ENCODE results near the gene CDC42BPB.

CDC42BPB gene

DNA sequence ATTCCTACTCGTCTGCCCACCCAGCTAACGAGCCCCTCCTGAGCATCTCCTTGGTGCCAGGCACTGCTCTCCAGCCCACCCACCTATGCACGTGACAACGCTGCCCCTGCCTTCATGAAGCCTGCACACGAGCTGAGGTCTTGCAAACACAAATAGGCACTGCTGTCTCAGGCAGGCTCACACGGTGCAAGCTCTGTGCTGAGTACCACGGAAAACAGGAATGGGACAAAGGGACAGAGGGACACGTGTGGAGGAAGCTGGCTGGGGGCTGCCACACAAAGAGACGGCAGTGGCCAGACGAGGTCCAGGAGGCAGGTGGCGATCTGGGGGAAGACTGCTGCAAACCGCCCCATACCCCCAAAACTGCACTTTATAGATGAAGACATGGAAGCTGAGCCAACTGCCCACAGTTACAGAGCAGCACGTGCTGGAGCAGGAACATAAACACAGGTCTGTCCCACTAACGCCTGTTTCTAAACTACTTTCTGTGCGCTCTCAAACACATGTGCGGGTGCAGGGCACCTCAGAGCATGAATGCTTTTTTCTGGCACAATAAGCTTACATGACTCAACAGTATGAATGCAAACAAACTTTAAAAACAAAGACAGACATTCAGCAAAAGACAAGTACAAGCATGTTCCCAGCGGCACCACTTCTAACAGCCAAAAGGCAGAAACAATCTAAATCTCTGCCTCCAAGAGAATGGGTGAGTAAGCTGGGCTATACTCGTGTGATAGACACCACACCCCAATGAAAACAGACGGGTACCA lies 70.4 kb downstream of the CDC42BPB start:
- peak in 7 of 42 donors; percentile 20 to 63 (median 43) for DNase-seq
- intact Hi-C loops (cut with DNase I), result no loop called here

DNA sequence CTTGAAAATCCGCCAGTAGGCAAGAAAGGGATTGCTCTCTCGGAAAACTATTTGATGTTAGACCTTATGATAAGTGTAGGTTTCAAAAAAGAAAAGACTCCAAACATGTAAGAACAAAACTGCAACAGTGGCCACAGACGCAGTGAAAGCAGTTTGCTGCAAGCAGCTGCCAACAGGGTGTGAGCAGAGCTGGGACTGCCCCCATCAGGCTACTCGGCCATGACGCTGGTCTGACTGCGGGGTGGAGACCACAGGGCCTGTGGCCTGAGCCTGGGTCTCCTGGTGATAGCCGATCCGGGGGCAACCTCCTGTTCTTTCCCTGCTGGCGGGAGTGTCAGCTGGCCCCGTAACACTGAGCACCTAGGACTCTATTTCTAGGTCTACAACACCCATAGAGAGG lies 71.7 kb downstream of the CDC42BPB start:
- peak in 35 of 42 donors; percentile 26 to 82 (median 56) for DNase-seq
- intact Hi-C loops (cut with DNase I), result no loop called here

DNA sequence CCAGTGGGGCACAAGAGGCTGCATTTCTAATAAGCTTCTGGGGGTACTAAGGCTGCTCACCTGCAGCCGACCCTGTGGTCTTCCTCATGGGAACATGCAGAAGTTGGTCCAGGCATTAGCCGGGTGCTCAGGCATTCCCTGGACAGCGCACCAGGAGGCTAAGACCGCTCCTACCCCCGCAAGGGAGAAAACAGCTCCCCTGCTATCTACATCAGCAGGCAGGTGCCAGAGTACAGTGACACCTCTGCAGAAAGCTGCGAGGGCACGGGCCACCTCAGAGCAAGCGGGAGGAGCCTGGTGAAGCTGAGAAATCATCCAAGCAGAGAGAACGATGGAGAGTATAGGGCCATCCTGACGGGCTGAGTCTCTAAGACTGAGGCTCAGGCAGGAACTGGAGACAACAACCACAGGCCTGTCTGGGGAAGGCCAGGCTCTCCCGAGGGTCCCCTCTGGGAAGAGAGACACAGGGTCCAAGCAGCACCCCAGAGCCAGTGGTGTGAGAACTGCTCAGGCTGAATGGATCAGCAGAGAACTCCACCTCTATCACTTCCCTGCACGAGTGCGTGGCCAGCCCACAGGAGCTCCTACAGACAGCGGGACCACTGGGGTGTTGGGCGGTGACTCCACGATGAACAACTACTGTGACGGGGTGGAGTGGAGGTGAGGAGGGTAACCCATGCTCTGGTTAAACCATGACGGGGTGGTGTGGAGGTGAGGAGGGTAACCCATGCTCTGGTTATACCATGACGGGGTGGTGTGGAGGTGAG lies 72.8 kb downstream of the CDC42BPB start:
- intact Hi-C loops (cut with DNase I), result no loop called here
- DNase-seq, result no peak

DNA sequence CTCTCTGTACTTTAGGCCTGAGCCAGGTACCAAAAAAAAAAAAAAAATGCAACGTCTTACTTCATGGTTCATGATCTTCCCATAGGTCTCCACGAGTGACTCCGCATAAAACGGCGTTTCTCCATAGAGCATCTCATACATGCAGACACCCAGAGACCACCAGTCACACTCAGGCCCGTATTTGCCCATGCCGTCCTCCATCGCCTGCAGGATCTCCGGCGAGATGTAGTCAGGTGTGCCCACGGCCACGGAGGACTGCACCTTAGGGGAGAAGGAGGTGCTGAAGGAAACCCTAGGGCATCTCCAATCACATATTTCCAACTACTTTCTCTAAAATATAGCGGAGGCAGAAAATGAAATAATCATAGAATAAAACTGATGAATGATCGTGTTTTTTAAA lies 73.9 kb downstream of the CDC42BPB start:
- intact Hi-C loops (cut with DNase I), result no loop called here
- DNase-seq, result no peak

DNA sequence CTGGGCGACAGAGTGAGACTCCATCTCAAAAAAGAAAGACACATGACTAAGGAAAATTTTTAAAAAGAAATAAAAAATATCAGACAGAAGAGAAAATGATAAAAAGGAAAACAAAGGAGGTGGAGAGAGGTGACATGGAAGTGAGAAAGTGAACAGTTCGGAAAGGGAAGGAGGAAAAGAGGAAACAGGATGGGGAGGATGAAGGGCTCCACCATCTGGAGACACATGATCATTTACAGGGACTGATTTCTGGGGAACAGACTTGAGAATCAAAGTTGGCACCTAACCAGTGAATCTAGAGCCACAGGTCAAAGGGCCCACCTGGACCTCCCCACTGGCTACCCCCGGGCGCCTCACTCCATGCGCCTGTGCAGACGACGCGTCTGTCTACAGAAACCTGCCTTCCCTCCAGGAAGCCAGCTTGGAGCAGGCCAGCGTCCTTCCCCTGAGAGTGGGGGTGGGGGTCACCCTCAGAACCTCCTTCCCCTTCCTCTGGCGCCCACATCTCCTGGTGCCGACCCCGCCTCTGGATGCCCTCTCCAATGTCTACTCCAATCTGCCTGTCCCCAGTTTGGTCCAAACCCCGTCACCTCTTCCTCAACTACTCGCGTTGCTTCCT lies 74.4 kb downstream of the CDC42BPB start:
- DNase-seq, result no peak
- intact Hi-C loops (cut with DNase I), result no loop called here

DNA sequence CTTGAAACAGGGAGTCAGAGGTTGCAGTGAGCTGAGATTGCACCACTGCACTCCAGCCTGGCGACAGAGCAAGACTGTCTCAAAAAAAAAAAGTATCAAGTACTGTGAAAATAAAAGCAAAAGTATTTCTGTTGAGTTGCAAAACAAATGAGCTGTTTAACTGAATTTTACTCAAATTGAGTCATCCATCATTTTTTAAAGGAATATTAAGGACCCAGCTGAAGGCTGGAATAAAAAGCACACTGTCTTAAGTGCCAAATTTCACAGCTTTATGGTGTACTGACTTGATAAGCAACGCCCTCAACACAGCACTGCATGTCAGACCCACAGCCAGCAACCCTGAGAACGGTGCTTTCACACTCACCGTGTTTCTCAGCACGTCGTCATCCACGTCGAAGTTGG lies 76.9 kb downstream of the CDC42BPB start:
- intact Hi-C loops (cut with DNase I), result no loop called here
- DNase-seq, result no peak

DNA sequence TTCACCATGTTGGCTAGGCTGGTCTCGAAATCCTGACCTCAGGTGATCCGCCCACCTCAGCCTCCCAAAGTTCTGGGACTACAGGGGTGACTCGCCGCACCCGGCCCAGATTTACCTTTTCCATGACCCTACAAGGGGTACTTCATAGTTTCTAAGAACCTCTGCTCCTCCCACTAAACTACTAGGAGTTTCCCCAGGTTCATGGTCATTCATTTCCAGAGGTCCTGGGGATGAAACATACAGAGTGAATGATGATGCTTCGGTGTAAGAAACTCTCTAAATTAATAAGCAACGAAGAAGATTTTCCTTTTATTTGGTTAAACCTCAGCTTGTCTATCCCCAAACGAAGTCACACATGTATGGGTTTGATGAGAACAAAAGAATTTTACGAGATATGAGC lies 77.9 kb downstream of the CDC42BPB start:
- intact Hi-C loops (cut with DNase I), result no loop called here
- DNase-seq, result no peak

DNA sequence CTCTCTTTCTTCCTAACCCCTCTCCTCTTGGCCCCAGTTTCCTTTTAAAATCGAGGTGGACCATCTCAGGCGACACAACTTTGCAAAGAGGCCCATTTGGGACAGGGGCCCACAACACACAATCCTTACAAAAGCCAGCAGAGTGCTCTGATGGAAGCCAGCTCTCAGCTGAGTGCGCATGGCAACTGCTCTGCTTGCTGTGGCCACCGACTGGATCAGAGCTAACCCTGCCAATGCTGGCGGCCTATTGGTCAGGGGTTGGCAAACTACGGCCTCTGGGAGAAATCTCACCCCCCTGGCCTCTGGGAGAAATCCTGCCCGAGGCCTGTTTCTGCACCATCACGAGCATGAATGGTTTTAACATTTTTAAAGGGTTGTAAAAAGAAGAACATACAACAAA lies 79.9 kb downstream of the CDC42BPB start:
- intact Hi-C loops (cut with DNase I), result no loop called here
- DNase-seq, result peak in 6 of 42 donors; percentile 32 to 58 (median 42)

DNA sequence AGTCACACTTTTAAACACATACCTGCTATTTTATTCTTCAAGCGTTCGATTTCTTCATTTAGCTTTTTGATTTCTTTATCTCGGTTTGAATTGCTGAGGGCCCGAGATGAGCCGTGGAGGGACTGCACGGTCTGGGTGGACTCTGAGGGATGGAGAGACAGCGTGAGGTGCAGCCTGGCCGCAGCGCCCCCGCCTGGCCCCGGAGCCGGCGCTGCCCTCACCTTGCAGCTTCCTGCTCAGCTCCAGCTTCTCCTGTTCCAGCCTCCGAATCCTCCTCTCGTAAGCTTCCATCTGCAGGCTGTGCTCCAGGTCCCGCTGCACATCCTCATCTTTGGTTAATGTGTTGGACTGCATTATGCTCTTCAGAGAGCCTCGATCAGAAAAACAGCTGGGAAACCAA lies 81.7 kb downstream of the CDC42BPB start:
- DNase-seq, result no peak
- intact Hi-C loops (cut with DNase I), result no loop called here

DNA sequence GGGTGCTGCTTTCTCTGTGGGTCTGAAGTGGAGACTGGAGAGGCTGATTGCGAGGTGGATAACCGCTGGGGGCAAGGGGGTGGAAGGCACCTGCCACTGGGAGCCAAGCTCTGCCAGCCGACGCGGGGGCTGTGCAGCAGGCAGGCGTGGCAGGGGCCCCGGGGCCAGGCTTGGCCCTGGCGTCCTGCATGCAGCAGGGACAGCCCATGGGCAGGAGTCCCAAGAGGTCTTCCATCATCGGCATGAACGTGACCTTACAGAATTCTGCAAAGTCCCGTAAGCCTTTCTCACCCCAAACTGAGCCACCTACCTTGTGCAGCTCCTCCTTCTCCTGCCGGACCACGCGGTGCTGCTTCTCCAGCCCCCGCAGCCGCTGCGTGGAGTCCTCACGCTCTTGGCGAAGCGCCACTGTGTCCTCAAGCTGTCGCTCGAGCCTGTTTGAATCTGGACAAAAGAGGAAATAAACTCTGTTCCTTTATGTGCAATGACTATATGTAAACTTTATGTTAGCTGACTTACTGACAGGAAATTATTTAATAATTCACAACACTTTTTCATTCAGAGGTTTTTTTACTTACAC lies 83.6 kb downstream of the CDC42BPB start:
- DNase-seq, result no peak

DNA sequence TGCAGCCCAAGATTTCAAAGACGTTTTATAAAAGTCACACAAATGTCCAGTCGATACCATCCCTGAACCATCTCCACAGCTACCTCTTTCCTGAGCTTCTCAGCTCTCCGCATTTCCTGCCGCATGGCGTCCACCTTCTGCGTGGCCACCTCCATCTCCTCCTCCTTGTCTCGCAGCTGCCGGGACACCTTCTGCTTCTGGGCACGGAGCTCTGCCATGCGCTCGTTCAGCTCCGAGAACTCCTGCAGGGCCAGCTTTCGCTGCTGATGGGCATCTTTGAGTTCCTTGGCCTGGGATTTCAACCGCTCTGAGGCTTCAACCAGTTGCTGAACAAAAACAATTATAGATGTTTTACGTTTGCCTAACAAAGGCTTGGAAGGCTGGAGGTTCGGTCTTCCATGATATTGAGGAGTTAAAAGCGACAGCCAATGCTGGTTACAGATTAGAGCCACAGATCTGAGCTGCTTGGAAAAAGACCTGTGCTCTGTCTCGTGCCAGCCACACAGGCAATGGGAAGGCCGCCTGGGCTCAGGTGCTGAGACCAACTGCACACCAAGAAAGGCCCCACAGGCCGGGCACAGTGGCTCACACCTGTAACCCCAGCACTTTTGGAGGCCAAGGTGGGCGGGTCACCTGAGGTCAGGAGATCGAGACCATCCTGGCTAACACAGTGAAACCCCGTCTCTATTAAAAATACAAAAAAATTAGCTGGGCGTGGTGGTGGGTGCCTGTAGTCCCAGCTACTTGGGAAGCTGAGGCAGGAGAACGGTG lies 85.3 kb downstream of the CDC42BPB start:
- DNase-seq, result no peak
- intact Hi-C loops (cut with DNase I), result no loop called here

More for the DNA sequence above, 83.6 kb downstream of the CDC42BPB start:
- intact Hi-C loops (cut with DNase I), result no loop called here

DNA sequence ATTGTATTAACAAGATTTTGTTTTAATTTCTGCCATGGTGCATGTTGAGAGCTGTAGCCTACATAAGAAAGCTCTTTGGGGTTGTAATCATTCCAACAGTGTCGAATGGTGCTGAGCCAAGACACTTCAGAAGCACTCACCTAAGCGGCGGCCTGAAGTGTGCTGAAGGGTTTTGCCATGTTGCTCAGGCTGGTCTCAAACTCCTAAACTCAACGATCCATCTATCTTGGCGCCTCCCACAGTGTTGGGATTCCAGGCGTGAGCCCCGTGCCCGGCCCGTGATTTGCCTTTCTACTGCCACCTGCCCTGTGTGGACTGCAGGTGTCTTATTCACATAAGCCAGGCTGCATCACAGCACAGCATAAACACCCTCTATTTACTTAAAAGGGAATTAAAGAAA lies 86.0 kb downstream of the CDC42BPB start:
- no peak for DNase-seq
- intact Hi-C loops (cut with DNase I), result no loop called here

DNA sequence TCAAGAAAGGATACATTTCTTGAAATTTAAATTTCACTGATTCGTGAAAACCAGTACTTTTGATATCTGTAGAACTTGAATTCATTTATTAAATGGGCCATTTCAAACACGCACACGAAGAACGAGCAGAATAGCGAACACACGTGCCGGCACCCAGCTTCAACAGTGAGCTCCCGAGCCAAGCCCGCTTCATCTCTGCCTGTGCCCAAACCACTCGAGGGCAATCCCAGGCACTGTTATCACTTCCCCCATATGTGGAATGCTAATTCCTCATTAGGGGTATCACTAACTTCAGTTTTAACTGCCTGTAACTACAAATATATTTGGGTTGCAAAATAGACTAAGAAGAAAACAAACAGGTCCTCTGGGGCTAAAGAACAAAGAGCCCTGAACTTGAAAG lies 86.9 kb downstream of the CDC42BPB start:
- no peak for DNase-seq
- intact Hi-C loops (cut with DNase I), result no loop called here

DNA sequence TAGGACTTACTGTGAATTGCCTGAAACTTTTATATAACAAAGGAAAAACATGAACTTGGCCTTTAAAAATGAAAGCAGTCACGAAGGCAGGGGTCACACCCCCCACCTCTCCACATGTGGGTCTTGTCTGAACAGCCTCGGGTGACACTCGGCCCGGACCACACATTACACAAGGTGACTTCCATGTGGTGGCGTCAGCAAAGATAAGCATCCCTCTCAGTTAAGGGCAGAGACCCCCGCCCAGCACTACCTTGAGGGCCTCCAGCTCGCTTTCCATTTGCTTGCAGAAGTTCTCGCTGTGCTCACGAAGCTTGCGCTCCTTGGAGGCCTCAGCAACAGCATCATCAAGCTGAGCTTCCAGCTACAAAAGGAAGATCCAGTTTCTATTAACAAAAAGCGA lies 87.4 kb downstream of the CDC42BPB start:
- intact Hi-C loops (cut with DNase I), result loop anchor here (5.0 kb wide), 1 partner anchor 87 kb away; the partner anchor contains the start of gene CDC42BPB
- DNase-seq, result no peak

DNA sequence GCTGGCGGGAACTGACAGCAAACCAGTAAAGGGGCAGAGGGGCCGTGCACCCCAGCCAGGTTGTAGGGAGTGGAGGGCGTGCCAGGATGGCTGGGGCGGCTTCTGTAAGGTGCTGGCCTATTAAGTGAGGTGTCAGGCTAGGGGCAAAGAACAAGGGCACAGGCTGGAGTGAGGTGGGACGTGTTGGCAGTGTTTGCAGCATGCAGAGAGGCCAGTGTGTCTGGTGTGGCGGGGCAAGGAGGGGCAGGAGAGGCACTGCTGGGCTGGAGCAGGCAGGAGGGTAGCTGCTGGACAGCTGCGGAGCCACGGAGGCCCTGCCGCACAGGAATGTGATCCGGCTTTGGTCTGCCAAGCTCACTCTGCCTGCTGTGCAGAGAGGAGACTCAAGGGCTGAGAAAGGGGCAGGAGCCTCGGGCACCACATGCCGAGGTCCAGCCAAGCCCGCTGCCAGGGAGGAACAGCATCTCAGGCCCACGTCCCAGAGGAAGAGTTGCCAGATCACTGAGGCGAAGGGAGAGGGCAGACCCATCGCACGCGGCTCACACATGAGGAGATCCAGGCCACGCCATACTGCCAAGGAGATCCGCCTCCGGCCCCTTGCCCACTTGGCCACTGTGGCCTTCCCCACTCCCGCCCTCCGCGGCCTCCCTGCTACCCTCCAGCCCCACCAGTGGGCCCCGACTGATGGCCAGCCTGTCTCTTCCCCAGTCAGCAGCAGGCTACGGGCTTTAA lies 88.1 kb downstream of the CDC42BPB start:
- intact Hi-C loops (cut with DNase I), result loop anchor here (5.0 kb wide), 1 partner anchor 88 kb away; the partner anchor contains the start of gene CDC42BPB
- peak in 1 of 42 donors; percentile 19 for DNase-seq

DNA sequence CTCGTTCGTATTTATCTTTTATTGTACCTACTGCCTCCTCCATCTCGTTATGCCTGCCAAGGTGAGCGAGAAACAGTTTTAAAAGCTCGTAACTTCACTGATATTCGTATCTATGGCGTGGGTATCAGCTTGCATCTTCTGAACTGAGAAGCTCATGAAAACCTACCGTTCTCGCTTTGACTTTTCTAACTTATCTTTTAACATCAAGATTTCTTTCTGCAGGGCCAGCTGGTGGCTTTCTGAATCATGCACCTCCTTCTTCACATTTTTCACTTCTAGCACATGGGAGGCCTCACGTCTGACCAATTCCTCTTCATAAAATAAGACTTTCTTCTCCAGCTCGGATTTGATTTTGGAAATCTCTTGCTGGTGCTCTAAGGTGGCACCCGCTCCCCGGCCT lies 89.0 kb downstream of the CDC42BPB start:
- intact Hi-C loops (cut with DNase I), result loop anchor here (5.0 kb wide), 1 partner anchor 89 kb away; the partner anchor contains the start of gene CDC42BPB
- no peak for DNase-seq

DNA sequence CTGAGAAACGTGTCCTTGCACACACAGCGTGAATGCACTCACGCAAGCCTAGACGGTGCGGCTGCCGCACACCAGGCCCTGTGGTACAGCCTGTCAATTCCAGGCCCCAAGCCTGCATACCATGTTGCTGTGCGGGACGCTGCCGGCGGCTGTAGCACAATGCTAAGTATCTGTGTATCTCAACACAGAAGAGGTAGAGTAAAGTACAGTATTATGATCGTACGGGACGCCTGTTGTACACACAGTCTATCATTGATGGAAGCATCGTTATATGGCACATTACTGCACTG lies 89.9 kb downstream of the CDC42BPB start:
- DNase-seq, result peak in 1 of 42 donors; percentile 60
- intact Hi-C loops (cut with DNase I), result loop anchor here (5.0 kb wide), 1 partner anchor 90 kb away; the partner anchor contains the start of gene CDC42BPB
